ENCODE data around the gene PHC2. TPM values are rescaled to one million over a fixed set of nuclear protein-coding genes. Genes with fewer than 3 reads are reported as not detected.
A peak's percentile ranks its signal among the peaks of the same experiment; 100 is the strongest.

Gene PHC2, protein sequence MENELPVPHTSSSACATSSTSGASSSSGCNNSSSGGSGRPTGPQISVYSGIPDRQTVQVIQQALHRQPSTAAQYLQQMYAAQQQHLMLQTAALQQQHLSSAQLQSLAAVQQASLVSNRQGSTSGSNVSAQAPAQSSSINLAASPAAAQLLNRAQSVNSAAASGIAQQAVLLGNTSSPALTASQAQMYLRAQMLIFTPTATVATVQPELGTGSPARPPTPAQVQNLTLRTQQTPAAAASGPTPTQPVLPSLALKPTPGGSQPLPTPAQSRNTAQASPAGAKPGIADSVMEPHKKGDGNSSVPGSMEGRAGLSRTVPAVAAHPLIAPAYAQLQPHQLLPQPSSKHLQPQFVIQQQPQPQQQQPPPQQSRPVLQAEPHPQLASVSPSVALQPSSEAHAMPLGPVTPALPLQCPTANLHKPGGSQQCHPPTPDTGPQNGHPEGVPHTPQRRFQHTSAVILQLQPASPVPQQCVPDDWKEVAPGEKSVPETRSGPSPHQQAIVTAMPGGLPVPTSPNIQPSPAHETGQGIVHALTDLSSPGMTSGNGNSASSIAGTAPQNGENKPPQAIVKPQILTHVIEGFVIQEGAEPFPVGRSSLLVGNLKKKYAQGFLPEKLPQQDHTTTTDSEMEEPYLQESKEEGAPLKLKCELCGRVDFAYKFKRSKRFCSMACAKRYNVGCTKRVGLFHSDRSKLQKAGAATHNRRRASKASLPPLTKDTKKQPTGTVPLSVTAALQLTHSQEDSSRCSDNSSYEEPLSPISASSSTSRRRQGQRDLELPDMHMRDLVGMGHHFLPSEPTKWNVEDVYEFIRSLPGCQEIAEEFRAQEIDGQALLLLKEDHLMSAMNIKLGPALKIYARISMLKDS
- 10 to 100 TPM; 16.1 to 28.7 (median 27.4) TPM for polyA plus RNA-seq

DNA sequence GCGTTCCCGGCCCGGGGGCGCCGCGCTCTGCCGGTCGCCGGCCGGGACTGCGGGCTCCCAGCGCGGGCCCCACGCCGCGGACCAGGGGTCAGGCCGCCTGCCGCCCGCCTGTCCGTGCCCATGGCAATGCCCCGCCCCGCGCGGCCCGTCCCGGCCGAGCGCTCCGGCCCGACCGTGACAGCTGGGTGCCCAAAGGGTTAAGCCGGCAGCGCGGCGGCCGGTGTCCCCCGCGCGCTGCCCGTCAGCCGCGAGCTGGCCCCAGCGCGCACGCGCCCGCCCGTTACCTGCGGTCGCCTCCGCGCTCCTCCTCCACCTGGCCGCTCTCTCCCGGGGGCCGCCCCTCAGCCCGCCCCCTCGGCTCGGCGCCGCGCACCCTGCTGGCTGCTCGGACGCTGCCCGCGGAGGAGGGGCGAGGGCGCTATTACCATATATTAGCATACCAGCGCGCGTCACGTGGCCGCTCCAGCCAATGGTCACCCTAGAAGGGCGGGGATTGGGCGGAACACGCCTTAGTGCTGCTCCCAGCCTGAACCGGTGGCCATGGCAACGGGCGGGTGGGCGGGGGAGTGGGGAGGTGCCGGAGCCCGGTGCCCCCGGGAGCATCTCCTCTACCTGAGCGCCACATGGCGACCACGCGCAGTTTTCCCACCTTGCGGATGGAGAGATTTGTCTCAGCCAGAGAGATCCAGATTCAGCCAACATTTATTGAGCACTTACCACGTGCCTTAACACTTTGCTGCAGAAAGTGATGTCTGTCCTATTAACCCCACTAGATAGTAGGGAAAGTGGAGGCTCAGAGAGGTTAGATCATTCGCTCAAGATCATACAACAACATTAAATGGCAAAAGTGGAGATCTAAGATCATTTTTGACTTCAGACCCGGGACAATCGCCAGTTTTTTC, at the start of gene PHC2:
Gene PHC2, minus strand, starts transcription at position 404 of the 902 bp plus-strand sequence. CDS start 55,556 bp downstream, outside the sequence.
- Mint-ChIP-seq H3K4me1 (peaks cover 0 to 2% of the 10 kb centered on the region in 2 donors), H3K36me3 (no peaks in the 10 kb centered on the region), H3K27ac (peak within 1 kb of the TSS in 5 of 6 donors; percentile 8 to 79 (median 41)), H3K4me3 (peak within 1 kb of the TSS; percentile 58 to 76 (median 64)), H3K27me3 (ENCODE audit: low read depth in 3 of 3) (peaks cover 0 to 8% (median 3%) of the 10 kb centered on the region in 3 donors), H3K9me3 (no peaks in the 10 kb centered on the region)
- DNase-seq, result peak; percentile 91 to 95 (median 91)

DNA sequence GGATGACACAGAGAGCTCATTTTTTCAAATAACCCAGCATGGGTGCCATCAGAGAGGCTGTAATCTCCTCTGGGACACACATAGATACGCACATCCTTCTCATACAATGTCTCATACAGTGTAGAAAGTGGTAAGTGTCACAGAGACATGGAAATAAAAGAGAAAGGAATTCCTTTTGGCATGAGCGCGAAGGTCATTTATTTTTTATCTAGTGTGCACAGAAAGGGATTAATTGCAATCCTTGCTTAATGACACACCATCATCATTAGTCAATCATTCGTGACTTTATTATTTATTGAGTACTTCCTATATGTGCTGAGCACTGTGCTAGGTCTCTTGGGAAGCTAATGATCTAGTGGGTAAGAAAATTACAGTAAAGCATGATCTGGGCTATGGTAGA, 46.6 kb upstream of the PHC2 start:
- Mint-ChIP-seq H3K4me3 (no peak overlapping the region), H3K9me3 (no peaks in the 10 kb centered on the region), H3K36me3 (peaks cover 0 to 8% (median 3%) of the 10 kb centered on the region in 3 donors), H3K4me1 (peaks cover 7 to 13% of the 10 kb centered on the region in 2 donors), H3K27ac (no peak overlapping the region), H3K27me3 (ENCODE audit: low read depth in 3 of 3) (peaks cover 0 to 4% (median 2%) of the 10 kb centered on the region in 3 donors)
- no peak for DNase-seq

DNA sequence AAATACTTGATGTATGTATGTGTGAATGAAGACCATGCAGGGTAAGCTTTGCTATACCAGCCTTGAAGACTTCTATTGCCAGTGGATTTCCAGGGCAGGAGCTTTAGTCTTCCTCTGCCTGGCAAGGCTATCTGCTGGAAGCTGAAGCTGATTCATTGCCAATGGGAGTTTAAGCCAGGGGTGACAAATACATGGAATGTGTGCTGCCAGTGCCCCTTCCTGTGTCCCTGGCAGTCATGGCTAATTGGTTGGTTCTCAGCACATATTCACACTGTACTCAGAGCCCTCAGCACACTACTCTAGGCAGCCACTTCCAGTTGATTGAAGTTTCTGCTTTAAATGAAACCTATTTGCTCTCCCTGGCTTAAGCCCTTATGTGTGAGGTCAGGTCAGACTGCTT, 43.0 kb upstream of the PHC2 start:
- Mint-ChIP-seq H3K27ac (peak overlapping the region in 2 of 6 donors; percentile 2 to 91), H3K36me3 (no peaks in the 10 kb centered on the region), H3K9me3 (no peaks in the 10 kb centered on the region), H3K4me1 (peaks cover 22 to 31% of the 10 kb centered on the region in 2 donors), H3K4me3 (peak overlapping the region in 2 of 5 donors; percentile 44 to 93), H3K27me3 (ENCODE audit: low read depth in 3 of 3) (peaks cover 1 to 2% (median 2%) of the 10 kb centered on the region in 3 donors)
- no peak for DNase-seq

DNA sequence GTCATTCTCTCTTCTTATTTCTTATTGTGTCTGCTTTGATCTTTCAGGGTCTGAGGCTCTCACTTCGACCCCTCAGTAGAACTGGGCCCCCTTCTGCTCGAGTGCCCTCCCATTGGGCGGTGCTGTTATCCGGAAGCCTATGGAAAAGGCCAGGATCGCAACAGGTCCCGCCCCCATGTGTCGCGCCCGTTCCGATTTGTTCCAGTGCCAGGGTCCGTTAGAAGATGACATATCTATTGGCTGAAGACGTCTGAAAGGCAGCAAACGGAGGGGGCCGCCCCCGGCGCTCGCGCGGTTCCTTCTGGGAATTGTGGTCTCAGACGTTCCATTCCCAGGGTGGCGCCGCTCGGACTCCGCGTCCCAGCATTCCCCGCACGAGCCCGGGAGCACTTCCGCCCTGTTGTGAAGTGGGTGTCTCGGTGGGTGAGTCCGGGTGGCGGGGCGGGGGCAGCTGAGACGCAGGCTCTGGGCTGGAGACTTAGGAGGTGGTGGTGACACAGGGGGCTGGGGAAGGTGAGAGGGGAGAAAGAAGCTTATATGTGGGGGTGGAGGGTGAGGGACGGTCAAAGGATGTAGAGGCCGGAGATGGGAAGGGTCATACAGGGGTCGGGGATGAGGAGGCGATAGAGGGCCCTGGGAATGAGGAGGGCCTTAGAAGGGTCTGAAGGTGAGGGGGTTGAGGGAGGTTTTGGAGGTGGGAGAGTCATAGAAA, 41.5 kb upstream of the PHC2 start, which contains the start of gene ZSCAN20:
Gene ZSCAN20, plus strand, starts transcription at position 377 of the 712 bp plus-strand sequence. CDS start 6,644 bp downstream, outside the sequence.
- peak within 1 kb of the TSS; percentile 22 to 91 (median 78) for H3K27ac Mint-ChIP-seq
- peaks cover 0 to 2% (median 2%) of the 10 kb centered on the region in 3 donors for H3K27me3 Mint-ChIP-seq (ENCODE audit: low read depth in 3 of 3)
- H3K4me1 Mint-ChIP-seq, result peaks cover 22 to 31% of the 10 kb centered on the region in 2 donors
- H3K9me3 Mint-ChIP-seq, result no peaks in the 10 kb centered on the region
- peak; percentile 77 to 81 (median 78) for DNase-seq
- H3K36me3 Mint-ChIP-seq, result no peaks in the 10 kb centered on the region
- peak within 1 kb of the TSS; percentile 88 to 97 (median 95) for H3K4me3 Mint-ChIP-seq

DNA sequence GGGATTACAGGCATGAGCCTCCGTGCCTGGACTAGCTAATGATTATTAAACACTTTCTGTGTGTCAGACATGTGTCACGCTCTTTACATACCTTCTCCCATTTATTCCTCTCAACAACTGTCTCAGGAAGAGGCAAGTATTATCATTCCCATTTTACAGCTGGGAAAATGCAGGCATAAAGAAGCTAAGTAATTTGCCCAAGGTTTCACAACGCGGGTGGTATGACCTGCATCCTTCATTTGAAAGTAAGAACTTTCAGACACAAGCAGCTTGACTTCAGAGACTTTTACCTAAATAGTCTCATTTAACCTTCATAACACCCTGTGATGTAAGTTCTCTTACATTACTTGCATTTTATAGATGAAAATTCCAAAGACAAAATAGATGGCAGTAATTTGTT, 40.5 kb upstream of the PHC2 start:
- no peak for DNase-seq
- Mint-ChIP-seq H3K36me3 (no peaks in the 10 kb centered on the region), H3K4me3 (peak overlapping the region in 2 of 5 donors; percentile 31 to 32), H3K27ac (peak overlapping the region in 1 of 6 donors; percentile 21), H3K27me3 (ENCODE audit: low read depth in 3 of 3) (peaks cover 0 to 2% (median 1%) of the 10 kb centered on the region in 3 donors), H3K9me3 (no peaks in the 10 kb centered on the region), H3K4me1 (peaks cover 22 to 31% of the 10 kb centered on the region in 2 donors)

DNA sequence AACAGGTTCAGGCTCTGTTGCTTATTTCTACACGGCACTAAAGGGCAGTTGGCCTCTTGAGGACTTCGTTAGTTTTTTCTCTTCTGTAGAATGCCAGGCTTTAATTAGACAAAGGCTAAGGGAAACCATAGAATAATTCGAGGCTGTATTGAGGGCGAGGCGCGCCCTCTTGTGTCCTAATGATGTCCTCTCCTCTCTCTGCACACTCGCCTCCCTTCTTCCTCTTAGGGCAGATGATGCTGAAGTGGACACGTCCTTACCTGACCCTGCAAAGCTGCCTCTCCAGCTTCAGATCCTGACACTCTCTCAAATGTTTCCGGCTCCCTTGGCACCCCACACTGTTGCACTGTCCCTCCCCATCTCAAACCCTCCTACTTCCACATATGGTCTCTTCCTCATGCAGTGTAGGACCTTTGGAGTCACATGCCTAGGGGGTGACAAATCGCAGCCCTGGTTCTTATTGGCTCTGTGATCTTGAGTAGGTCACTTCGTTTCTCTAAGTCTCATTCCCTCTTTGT, 39.7 kb upstream of the PHC2 start:
- peaks cover 22 to 31% of the 10 kb centered on the region in 2 donors for H3K4me1 Mint-ChIP-seq
- H3K27me3 Mint-ChIP-seq (ENCODE audit: low read depth in 3 of 3), result peaks cover 0 to 2% (median 1%) of the 10 kb centered on the region in 3 donors
- peak; percentile 25 to 42 (median 33) for DNase-seq
- H3K36me3 Mint-ChIP-seq, result no peaks in the 10 kb centered on the region
- H3K27ac Mint-ChIP-seq, result no peak overlapping the region
- peak overlapping the region in 2 of 5 donors; percentile 35 to 40 for H3K4me3 Mint-ChIP-seq
- H3K9me3 Mint-ChIP-seq, result no peaks in the 10 kb centered on the region

DNA sequence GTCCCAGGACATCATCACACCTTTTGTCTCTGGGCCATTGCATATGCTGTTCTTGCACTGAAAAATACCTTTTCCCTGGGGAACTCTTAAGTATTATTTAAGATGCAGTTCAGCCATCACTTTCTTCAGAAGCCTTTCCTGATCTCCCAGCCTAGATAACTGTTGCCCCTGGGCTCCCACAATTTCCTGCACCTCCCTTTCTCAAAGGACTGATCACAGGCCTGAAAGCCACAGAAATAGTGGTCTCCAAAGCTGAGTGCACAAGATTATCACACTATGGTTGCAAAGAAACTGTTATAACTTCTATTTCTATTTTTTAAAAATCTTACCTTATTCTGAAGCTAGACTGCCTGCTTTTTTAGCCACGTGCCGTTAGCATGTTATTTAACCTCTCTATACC, 38.8 kb upstream of the PHC2 start:
- Mint-ChIP-seq H3K9me3 (no peaks in the 10 kb centered on the region), H3K27ac (no peak overlapping the region), H3K4me1 (peaks cover 22 to 31% of the 10 kb centered on the region in 2 donors), H3K27me3 (ENCODE audit: low read depth in 3 of 3) (peaks cover 0 to 4% (median 1%) of the 10 kb centered on the region in 3 donors), H3K4me3 (no peak overlapping the region), H3K36me3 (no peaks in the 10 kb centered on the region)
- no peak for DNase-seq

DNA sequence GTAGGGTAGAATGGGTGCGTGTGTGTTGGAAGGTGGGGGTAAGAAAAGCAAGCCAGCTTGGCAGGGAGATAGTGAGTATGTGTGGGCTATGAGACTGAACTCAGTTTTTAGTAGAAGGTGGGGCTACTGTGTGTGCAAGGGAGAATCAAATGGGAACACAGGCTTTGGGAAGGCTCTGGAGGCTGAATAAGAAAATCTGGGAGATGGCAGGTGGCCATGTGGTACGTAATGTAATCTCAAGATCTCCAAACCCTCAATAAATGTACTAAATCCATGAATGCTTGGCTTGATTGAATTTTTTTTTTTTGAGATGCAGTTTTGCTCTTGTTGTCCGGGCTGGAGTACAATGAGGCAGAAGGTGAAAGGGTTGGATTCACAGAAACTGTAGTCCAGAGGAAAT, 38.1 kb upstream of the PHC2 start:
- Mint-ChIP-seq H3K36me3 (no peaks in the 10 kb centered on the region), H3K27ac (no peak overlapping the region), H3K4me3 (no peak overlapping the region), H3K27me3 (ENCODE audit: low read depth in 3 of 3) (peaks cover 0 to 4% (median 3%) of the 10 kb centered on the region in 3 donors), H3K9me3 (no peaks in the 10 kb centered on the region), H3K4me1 (peaks cover 22 to 31% of the 10 kb centered on the region in 2 donors)
- no peak for DNase-seq

DNA sequence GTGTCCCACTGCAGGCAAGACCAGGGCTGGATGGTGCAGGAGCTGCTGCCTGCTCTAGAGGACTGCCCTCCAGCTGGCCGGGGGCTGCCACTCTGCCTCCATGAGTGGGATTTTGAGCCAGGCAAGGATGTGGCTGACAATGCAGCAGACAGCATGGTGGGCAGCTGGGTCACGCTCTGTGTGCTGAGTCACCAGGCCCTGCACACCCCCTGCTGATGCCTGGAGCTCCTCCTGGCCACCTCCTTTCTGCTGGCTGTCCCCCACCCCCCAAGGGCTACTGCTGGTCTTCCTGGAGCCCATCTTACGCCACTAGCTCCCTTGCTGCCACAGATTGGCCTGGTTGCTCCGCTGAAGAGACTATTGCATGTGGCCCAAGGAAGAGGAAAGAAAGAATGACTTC, 37.6 kb upstream of the PHC2 start:
- H3K4me1 Mint-ChIP-seq, result peaks cover 22 to 29% of the 10 kb centered on the region in 2 donors
- no peaks in the 10 kb centered on the region for H3K9me3 Mint-ChIP-seq
- DNase-seq, result no peak
- peaks cover 0 to 4% (median 3%) of the 10 kb centered on the region in 3 donors for H3K27me3 Mint-ChIP-seq (ENCODE audit: low read depth in 3 of 3)
- H3K36me3 Mint-ChIP-seq, result no peaks in the 10 kb centered on the region
- H3K4me3 Mint-ChIP-seq, result no peak overlapping the region
- no peak overlapping the region for H3K27ac Mint-ChIP-seq

DNA sequence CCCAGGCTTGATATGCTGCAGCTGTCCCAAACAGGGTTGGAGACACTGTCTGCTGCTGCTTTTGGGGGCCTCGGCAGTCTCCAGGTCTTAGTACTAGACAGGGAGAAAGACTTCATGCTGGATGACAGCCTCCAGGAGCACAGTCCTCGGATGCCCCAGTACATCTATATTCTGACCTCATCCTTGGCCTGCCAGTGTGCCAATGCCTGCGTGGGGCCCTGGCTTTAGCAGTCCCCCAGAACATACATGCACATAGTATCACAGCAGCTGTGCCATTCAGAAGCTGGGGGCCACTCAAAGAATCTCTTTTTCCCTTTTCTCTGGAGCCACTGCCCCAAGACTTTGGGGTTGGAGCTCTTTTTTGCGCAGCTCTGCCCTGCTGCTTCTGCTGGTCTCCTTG, 37.1 kb upstream of the PHC2 start:
- DNase-seq, result no peak
- Mint-ChIP-seq H3K36me3 (no peaks in the 10 kb centered on the region), H3K27me3 (ENCODE audit: low read depth in 3 of 3) (peaks cover 0 to 4% (median 3%) of the 10 kb centered on the region in 3 donors), H3K9me3 (no peaks in the 10 kb centered on the region), H3K4me3 (no peak overlapping the region), H3K27ac (no peak overlapping the region), H3K4me1 (peaks cover 20 to 24% of the 10 kb centered on the region in 2 donors)

DNA sequence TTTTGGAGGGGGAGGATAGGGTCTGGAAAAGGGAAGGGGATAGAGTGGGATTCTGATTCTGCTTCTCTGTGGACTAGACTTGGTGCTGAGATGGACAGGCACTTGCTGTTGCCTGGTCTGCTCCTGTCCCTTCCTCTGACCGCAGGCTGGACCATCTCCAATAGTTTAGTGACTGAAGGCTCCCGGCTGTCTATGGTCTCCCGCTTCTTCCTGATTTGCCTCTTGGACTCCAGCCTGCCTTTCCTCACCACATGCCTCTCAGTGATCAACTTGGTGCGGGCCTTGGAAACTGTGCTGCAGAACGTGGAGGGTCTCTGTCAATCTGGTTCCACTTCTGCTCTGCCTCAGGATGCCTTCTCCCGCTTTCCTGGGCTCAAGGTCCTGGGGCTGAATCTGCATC, 35.3 kb upstream of the PHC2 start:
- Mint-ChIP-seq H3K27me3 (ENCODE audit: low read depth in 3 of 3) (peaks cover 0 to 3% (median 2%) of the 10 kb centered on the region in 3 donors), H3K4me1 (peaks cover 5 to 6% of the 10 kb centered on the region in 2 donors), H3K4me3 (no peak overlapping the region), H3K36me3 (no peaks in the 10 kb centered on the region), H3K9me3 (no peaks in the 10 kb centered on the region), H3K27ac (peak overlapping the region in 1 of 6 donors; percentile 18)
- DNase-seq, result no peak

DNA sequence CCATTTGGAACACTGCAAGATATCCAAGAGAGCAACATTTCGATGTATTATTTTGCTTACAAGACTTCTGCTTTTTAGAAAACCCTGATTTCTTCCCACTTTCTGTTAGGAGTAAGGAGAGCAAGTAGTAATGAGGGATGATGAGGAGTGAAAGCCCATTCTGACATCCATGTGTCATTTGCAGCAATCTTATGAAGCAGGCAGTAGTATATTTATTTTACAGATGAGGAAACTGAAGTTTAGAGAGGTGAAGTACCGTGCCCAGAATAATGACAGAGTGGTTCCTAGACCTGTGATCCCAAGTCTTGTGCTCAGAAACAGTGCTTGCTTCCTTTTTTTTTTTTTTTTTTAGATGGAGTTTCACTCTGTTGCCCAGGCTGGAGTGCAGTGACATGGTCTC, 34.4 kb upstream of the PHC2 start:
- DNase-seq, result no peak
- Mint-ChIP-seq H3K4me3 (no peak overlapping the region), H3K36me3 (no peaks in the 10 kb centered on the region), H3K4me1 (peaks cover 0 to under 1% of the 10 kb centered on the region in 2 donors), H3K9me3 (no peaks in the 10 kb centered on the region), H3K27me3 (ENCODE audit: low read depth in 3 of 3) (peaks cover 0 to 3% (median 2%) of the 10 kb centered on the region in 3 donors), H3K27ac (peak overlapping the region in 1 of 6 donors; percentile 4)

Measured in immature natural killer cell (primary cell).